Measurements from ENCODE around the gene RHOXF2B.
"Not testable (repeated sequence)": the region's sequence is repeated elsewhere in the genome, so short reads cannot be mapped to it uniquely, and the experiment has no call there.

RHOXF2B gene

GRCh38 chrX:120066169-120066568 lies 11.3 kb downstream of the RHOXF2B start:
- H3K27me3 ChIP-seq (replicated peaks; ENCODE audit: control insufficient read depth, insufficient read depth, low read length); H3K4me3 ChIP-seq (ENCODE audit: low read length); H3K4me1 ChIP-seq (ENCODE audit: control insufficient read depth, insufficient read depth, low read length); H3K9me3 ChIP-seq (ENCODE audit: control insufficient read depth, low read length); H3K36me3 ChIP-seq (ENCODE audit: control insufficient read depth, insufficient read depth, low read length, severe bottlenecking); H3K9ac ChIP-seq (ENCODE audit: low read length); DNase-seq (ENCODE audit: low read depth): not testable (repeated sequence)

GRCh38 chrX:120042712-120043111 lies 34.8 kb downstream of the RHOXF2B start:
- not testable (repeated sequence) for H3K36me3 ChIP-seq (ENCODE audit: control insufficient read depth, insufficient read depth, low read length, severe bottlenecking); DNase-seq (ENCODE audit: low read depth); H3K9ac ChIP-seq (ENCODE audit: low read length); H3K4me1 ChIP-seq (ENCODE audit: control insufficient read depth, insufficient read depth, low read length); H3K27me3 ChIP-seq (replicated peaks; ENCODE audit: control insufficient read depth, insufficient read depth, low read length); H3K9me3 ChIP-seq (ENCODE audit: control insufficient read depth, low read length); H3K4me3 ChIP-seq (ENCODE audit: low read length)

GRCh38 chrX:120042247-120042646 lies 35.2 kb downstream of the RHOXF2B start:
- DNase-seq (ENCODE audit: low read depth); H3K27me3 ChIP-seq (replicated peaks; ENCODE audit: control insufficient read depth, insufficient read depth, low read length); H3K4me1 ChIP-seq (ENCODE audit: control insufficient read depth, insufficient read depth, low read length): not testable (repeated sequence)

GRCh38 chrX:120040176-120040575 lies 37.3 kb downstream of the RHOXF2B start:
- H3K36me3 ChIP-seq (ENCODE audit: control insufficient read depth, insufficient read depth, low read length, severe bottlenecking); H3K27me3 ChIP-seq (replicated peaks; ENCODE audit: control insufficient read depth, insufficient read depth, low read length); DNase-seq (ENCODE audit: low read depth); H3K4me1 ChIP-seq (ENCODE audit: control insufficient read depth, insufficient read depth, low read length); H3K4me3 ChIP-seq (ENCODE audit: low read length); H3K9ac ChIP-seq (ENCODE audit: low read length); H3K9me3 ChIP-seq (ENCODE audit: control insufficient read depth, low read length): not testable (repeated sequence)

More at GRCh38 chrX:120042247-120042646, 35.2 kb downstream of the RHOXF2B start:
- not testable (repeated sequence) for H3K4me3 ChIP-seq (ENCODE audit: low read length); H3K9ac ChIP-seq (ENCODE audit: low read length); H3K9me3 ChIP-seq (ENCODE audit: control insufficient read depth, low read length); H3K36me3 ChIP-seq (ENCODE audit: control insufficient read depth, insufficient read depth, low read length, severe bottlenecking)

GRCh38 chrX:120039087-120039733 lies 38.3 kb downstream of the RHOXF2B start:
- H3K4me1 ChIP-seq (ENCODE audit: control insufficient read depth, insufficient read depth, low read length); H3K4me3 ChIP-seq (ENCODE audit: low read length); DNase-seq (ENCODE audit: low read depth); H3K9ac ChIP-seq (ENCODE audit: low read length); H3K9me3 ChIP-seq (ENCODE audit: control insufficient read depth, low read length); H3K36me3 ChIP-seq (ENCODE audit: control insufficient read depth, insufficient read depth, low read length, severe bottlenecking): not testable (repeated sequence)
- peaks cover 11% of the 10 kb centered on the region for H3K27me3 ChIP-seq (replicated peaks; ENCODE audit: control insufficient read depth, insufficient read depth, low read length)

GRCh38 chrX:120036704-120037103 lies 40.8 kb downstream of the RHOXF2B start:
- no peaks in the 10 kb centered on the region for H3K9me3 ChIP-seq (ENCODE audit: control insufficient read depth, low read length)
- no peak for DNase-seq (ENCODE audit: low read depth)
- H3K4me3 ChIP-seq (ENCODE audit: low read length): no peak overlapping the region
- H3K27me3 ChIP-seq (replicated peaks; ENCODE audit: control insufficient read depth, insufficient read depth, low read length): peaks cover 16% of the 10 kb centered on the region
- H3K4me1 ChIP-seq (ENCODE audit: control insufficient read depth, insufficient read depth, low read length): no peaks in the 10 kb centered on the region
- H3K36me3 ChIP-seq (ENCODE audit: control insufficient read depth, insufficient read depth, low read length, severe bottlenecking): no peaks in the 10 kb centered on the region
- H3K9ac ChIP-seq (ENCODE audit: low read length): no peak overlapping the region

- peaks cover 22% of the 10 kb centered on the region for H3K27me3 ChIP-seq (replicated peaks; ENCODE audit: control insufficient read depth, insufficient read depth, low read length)
- H3K4me1 ChIP-seq (ENCODE audit: control insufficient read depth, insufficient read depth, low read length); H3K9me3 ChIP-seq (ENCODE audit: control insufficient read depth, low read length); H3K4me3 ChIP-seq (ENCODE audit: low read length); H3K9ac ChIP-seq (ENCODE audit: low read length); H3K36me3 ChIP-seq (ENCODE audit: control insufficient read depth, insufficient read depth, low read length, severe bottlenecking); DNase-seq (ENCODE audit: low read depth): not testable (repeated sequence)
These were observed 41.8 kb downstream of the RHOXF2B start for GRCh38 chrX:120035522-120036309.

GRCh38 chrX:120029354-120029753 lies 48.1 kb downstream of the RHOXF2B start:
- Histone ChIP-seq H3K27me3 (replicated peaks; ENCODE audit: control insufficient read depth, insufficient read depth, low read length) (peaks cover 23% of the 10 kb centered on the region), H3K9me3 (ENCODE audit: control insufficient read depth, low read length) (peaks cover 12% of the 10 kb centered on the region), H3K4me3 (ENCODE audit: low read length) (no peak overlapping the region), H3K9ac (ENCODE audit: low read length) (no peak overlapping the region), H3K4me1 (ENCODE audit: control insufficient read depth, insufficient read depth, low read length) (no peaks in the 10 kb centered on the region), H3K36me3 (ENCODE audit: control insufficient read depth, insufficient read depth, low read length, severe bottlenecking) (no peaks in the 10 kb centered on the region)
- no peak for DNase-seq (ENCODE audit: low read depth)

- Histone ChIP-seq H3K4me3 (ENCODE audit: low read length) (no peak overlapping the region), H3K9ac (ENCODE audit: low read length) (no peak overlapping the region), H3K4me1 (ENCODE audit: control insufficient read depth, insufficient read depth, low read length) (no peaks in the 10 kb centered on the region), H3K36me3 (ENCODE audit: control insufficient read depth, insufficient read depth, low read length, severe bottlenecking) (no peaks in the 10 kb centered on the region), H3K9me3 (ENCODE audit: control insufficient read depth, low read length) (peaks cover 7% of the 10 kb centered on the region), H3K27me3 (replicated peaks; ENCODE audit: control insufficient read depth, insufficient read depth, low read length) (peaks cover 25% of the 10 kb centered on the region)
- DNase-seq (ENCODE audit: low read depth): no peak
These were observed 54.2 kb downstream of the RHOXF2B start for GRCh38 chrX:120023259-120023658.

- Histone ChIP-seq H3K4me3 (ENCODE audit: low read length) (no peak overlapping the region), H3K9ac (ENCODE audit: low read length) (no peak overlapping the region), H3K9me3 (ENCODE audit: control insufficient read depth, low read length) (peaks cover 2% of the 10 kb centered on the region), H3K36me3 (ENCODE audit: control insufficient read depth, insufficient read depth, low read length, severe bottlenecking) (no peaks in the 10 kb centered on the region), H3K4me1 (ENCODE audit: control insufficient read depth, insufficient read depth, low read length) (no peaks in the 10 kb centered on the region), H3K27me3 (replicated peaks; ENCODE audit: control insufficient read depth, insufficient read depth, low read length) (peaks cover 30% of the 10 kb centered on the region)
- DNase-seq (ENCODE audit: low read depth): no peak
These were observed 54.7 kb downstream of the RHOXF2B start for GRCh38 chrX:120022763-120023162.

Data from adipocyte (in vitro differentiated cells).